Loucy (cell line): ENCODE measurements around the gene MYL11.

Experiments used
- H2AFZ ChIP-seq: fragments of 200-600 bp; sonication (generic); 2 replicates; pipeline ENCODE4 v1.6.0; 2016; ENCODE audit warnings: antibody characterized with exemption, mild to moderate bottlenecking, low read length, moderate library complexity
- H3F3A ChIP-seq: fragments of 200-600 bp; 2 replicates; pipeline ENCODE4 v1.6.0; 2016; ENCODE audit warnings: antibody characterized with exemption, low read depth, mild to moderate bottlenecking
- H3K27me3 ChIP-seq: fragments of 200-600 bp; sonication (generic); 2 replicates; pipeline ENCODE4 v1.6.1; 2014; ENCODE audit warnings: low read length, mild to moderate bottlenecking; ENCODE audit not compliant: insufficient read depth, poor library complexity, severe bottlenecking
- H3K36me3 ChIP-seq: fragments of 200-600 bp; sonication (generic); 2 replicates; pipeline ENCODE4 v1.6.1; 2016; ENCODE audit warnings: low read length; ENCODE audit not compliant: insufficient read depth
- H3K4me1 ChIP-seq: fragments of 200-600 bp; sonication (generic); 2 replicates; pipeline ENCODE4 v1.5.1; 2014; ENCODE audit warnings: low read length, mild to moderate bottlenecking; ENCODE audit not compliant: insufficient read depth, poor library complexity, severe bottlenecking
- H3K4me2 ChIP-seq: fragments of 200-600 bp; sonication (generic); 2 replicates; pipeline ENCODE4 v1.6.0; 2014; ENCODE audit warnings: antibody characterized with exemption, low read length, low read depth, mild to moderate bottlenecking; ENCODE audit not compliant: poor library complexity, severe bottlenecking
- H3K4me3 ChIP-seq: fragments of 200-600 bp; sonication (generic); 2 replicates; pipeline ENCODE4 v1.5.1; 2014; ENCODE audit warnings: low read length, mild to moderate bottlenecking, mixed read lengths; ENCODE audit not compliant: poor library complexity, severe bottlenecking
- H3K79me2 ChIP-seq: fragments of 200-600 bp; sonication (generic); 2 replicates; pipeline ENCODE4 v1.6.1; 2014; ENCODE audit warnings: low read length; ENCODE audit not compliant: insufficient read depth
- H3K9ac ChIP-seq: fragments of 200-600 bp; sonication (generic); 2 replicates; pipeline ENCODE4 v1.6.0; 2014; ENCODE audit warnings: mild to moderate bottlenecking, low read depth, low read length, moderate library complexity; ENCODE audit not compliant: poor library complexity, severe bottlenecking
- H3K9me2 ChIP-seq: fragments of 200-600 bp; sonication (generic); replicated peaks from 2 replicates; pipeline ENCODE4 v1.6.1; 2016; ENCODE audit warnings: low read depth, low read length, mixed read lengths
- H3K9me3 ChIP-seq: fragments of 200-600 bp; sonication (generic); 2 replicates; pipeline ENCODE4 v1.6.1; 2014; ENCODE audit warnings: mild to moderate bottlenecking, antibody characterized with exemption, low read length, low read depth; ENCODE audit not compliant: insufficient read depth
- H4K20me1 ChIP-seq: fragments of 200-600 bp; sonication (generic); 2 replicates; pipeline ENCODE4 v1.6.0; 2014; ENCODE audit warnings: antibody characterized with exemption, low read length, mild to moderate bottlenecking; ENCODE audit not compliant: insufficient read depth, poor library complexity, severe bottlenecking
- EZH2phosphoT487 ChIP-seq: fragments of 200-600 bp; IDR thresholded peaks from 2 replicates; pipeline ENCODE4 v1.6.1; 2018; ENCODE audit warnings: antibody characterized with exemption, mild to moderate bottlenecking, moderate library complexity, borderline replicate concordance
- TF ChIP-seq, protein P1 (sequence below): fragments of 200-600 bp; sonication (generic); conservative IDR thresholded peaks from 2 replicates; pipeline ENCODE4 v1.5.1; 2014; ENCODE audit warnings: mild to moderate bottlenecking, antibody characterized with exemption, low read length

MYL11 gene

DNA sequence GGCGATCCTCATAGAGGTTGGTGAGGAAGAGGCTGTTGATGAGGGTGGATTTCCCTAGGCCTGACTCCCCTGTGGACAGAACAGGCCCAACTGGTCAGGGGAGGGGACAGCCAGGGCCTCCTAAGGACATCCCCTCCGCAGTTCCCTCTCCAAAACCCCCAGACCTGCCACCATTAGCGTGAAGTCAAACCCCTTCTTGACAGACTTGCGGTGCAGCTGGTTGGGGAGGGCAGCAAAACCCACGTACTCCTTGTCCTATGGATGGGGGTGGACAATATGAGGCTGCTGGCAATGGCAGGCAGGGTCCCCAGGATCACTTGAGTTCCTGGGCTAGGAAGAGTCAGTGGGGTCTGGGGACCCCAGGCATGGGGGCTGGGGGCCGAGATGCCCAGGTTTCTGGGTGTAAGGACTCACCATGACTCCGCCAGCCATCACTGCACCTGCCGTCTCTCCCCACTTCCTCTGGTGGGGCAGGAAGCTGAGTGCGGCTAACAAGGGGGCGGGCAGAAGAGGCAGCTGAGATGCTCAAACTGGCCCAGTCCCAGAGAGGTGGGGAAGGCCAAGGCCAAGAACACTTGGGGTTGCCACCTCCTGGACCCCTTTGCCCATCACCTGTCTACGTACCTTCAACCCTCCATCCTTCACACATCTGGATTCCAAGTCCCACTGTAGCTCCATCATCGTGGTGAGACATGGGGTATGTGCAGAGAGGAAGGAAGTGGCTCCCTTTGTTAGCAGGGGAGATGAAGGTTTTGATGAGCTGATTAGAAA, 7.7 kb downstream of the MYL11 start, which contains the start of gene SEPTIN1:
TSS of gene SEPTIN1 (minus strand) at position 451 of the 771 bp plus-strand sequence. CDS start at position 432, 19 bp downstream.
- peak within 1 kb of the TSS; percentile 88 for H3K4me2 ChIP-seq

DNA sequence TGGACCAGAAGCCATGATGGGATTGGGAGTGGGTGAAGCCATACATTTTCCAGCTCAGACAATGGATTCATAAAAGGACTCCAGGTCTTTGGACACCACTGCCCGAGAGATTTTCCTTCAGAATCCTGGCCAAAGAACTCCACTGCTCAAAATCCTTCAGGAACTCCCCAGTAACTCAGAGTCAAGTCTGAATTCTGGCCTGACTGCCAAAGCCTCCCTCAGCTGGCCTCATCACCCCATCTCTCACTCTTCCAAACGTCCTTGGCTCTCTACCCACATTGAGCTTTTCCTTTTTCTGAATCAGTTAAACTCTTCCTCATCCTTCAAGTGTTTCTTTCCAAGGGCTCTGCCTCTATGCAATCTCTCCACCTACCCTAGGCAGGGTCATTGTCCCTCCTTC, 8.9 kb downstream of the MYL11 start:
- Histone ChIP-seq H2AFZ (no peak overlapping the region), H3K4me3 (peak overlapping the region; percentile 94), H3K9ac (peak overlapping the region; percentile 85), H3F3A (peaks cover under 1% of the 10 kb centered on the region), H3K36me3 (no peaks in the 10 kb centered on the region), H3K27me3 (no peaks in the 10 kb centered on the region), H3K79me2 (peaks cover 40% of the 10 kb centered on the region), H3K9me2 (no peaks in the 10 kb centered on the region), H4K20me1 (peaks cover 13% of the 10 kb centered on the region), H3K4me2 (peak overlapping the region; percentile 88), H3K4me1 (peaks cover 46% of the 10 kb centered on the region), H3K9me3 (no peaks in the 10 kb centered on the region)
- TF ChIP-seq, protein P1, sequence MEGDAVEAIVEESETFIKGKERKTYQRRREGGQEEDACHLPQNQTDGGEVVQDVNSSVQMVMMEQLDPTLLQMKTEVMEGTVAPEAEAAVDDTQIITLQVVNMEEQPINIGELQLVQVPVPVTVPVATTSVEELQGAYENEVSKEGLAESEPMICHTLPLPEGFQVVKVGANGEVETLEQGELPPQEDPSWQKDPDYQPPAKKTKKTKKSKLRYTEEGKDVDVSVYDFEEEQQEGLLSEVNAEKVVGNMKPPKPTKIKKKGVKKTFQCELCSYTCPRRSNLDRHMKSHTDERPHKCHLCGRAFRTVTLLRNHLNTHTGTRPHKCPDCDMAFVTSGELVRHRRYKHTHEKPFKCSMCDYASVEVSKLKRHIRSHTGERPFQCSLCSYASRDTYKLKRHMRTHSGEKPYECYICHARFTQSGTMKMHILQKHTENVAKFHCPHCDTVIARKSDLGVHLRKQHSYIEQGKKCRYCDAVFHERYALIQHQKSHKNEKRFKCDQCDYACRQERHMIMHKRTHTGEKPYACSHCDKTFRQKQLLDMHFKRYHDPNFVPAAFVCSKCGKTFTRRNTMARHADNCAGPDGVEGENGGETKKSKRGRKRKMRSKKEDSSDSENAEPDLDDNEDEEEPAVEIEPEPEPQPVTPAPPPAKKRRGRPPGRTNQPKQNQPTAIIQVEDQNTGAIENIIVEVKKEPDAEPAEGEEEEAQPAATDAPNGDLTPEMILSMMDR = no peak
- no peak for TF ChIP-seq EZH2phosphoT487

More for the DNA sequence above, 7.7 kb downstream of the MYL11 start, which contains the start of gene SEPTIN1:
- H3K4me1 ChIP-seq = peaks cover 50% of the 10 kb centered on the region
- H3K9me3 ChIP-seq = no peaks in the 10 kb centered on the region
- H3K79me2 ChIP-seq = peaks cover 40% of the 10 kb centered on the region
- H3K27me3 ChIP-seq = no peaks in the 10 kb centered on the region
- H3K36me3 ChIP-seq = no peaks in the 10 kb centered on the region
- H3K9ac ChIP-seq = peak within 1 kb of the TSS; percentile 85
- peak within 1 kb of the TSS; percentile 89 for H2AFZ ChIP-seq
- no peak for TF ChIP-seq EZH2phosphoT487
- TF ChIP-seq, protein P1 = no peak
- peaks cover 9% of the 10 kb centered on the region for H3F3A ChIP-seq
- peak within 1 kb of the TSS; percentile 94 for H3K4me3 ChIP-seq
- peaks cover 13% of the 10 kb centered on the region for H4K20me1 ChIP-seq
- no peaks in the 10 kb centered on the region for H3K9me2 ChIP-seq

DNA sequence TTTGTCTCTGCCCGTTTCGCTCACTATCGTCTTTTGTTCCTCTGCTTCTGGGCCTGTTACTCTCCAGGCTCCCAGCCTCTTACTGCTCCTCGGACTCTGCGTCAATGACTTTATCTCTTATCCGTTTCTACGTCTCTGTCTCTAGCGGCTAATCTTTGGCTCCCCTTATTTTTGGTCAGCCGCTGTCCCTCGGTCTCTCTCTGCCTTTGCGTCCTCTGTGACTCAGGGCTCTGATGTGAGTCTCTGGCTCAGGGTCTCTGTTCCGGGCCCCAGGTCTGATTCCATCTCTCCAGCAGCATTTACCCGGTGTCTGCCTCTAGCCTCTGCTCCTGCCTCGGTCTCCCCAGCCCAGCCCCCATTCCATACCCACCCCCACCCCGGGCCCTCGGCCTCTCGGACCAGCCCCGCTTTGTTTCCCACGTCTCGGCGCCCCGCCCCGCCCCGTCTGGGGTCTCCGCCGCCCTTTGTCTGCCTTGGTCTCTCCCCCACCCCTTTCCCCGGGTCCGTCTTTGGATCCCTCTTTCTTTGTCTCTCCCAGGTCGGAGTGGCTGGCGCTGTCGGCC, 20.1 kb downstream of the MYL11 start:
- H4K20me1 ChIP-seq = peaks cover 17% of the 10 kb centered on the region
- peak overlapping the region; percentile 89 for H3K9ac ChIP-seq
- peak overlapping the region; percentile 94 for H3K4me2 ChIP-seq
- peaks cover 8% of the 10 kb centered on the region; the same call in 1 of the 2 replicates for H3K36me3 ChIP-seq
- H3K9me3 ChIP-seq = no peaks in the 10 kb centered on the region
- H3K4me1 ChIP-seq = peaks cover 46% of the 10 kb centered on the region
- TF ChIP-seq, protein P1 = no peak
- no peak for TF ChIP-seq EZH2phosphoT487
- H3K79me2 ChIP-seq = peaks cover 45% of the 10 kb centered on the region
- H3K27me3 ChIP-seq = no peaks in the 10 kb centered on the region
- H3K9me2 ChIP-seq = no peaks in the 10 kb centered on the region
- peak overlapping the region; percentile 98 for H2AFZ ChIP-seq
- H3K4me3 ChIP-seq = peak overlapping the region; percentile 99
- H3F3A ChIP-seq = peaks cover 10% of the 10 kb centered on the region
